IgD-negative memory B cell (primary cell): ENCODE measurements around the gene PCDHGA2. TPM values are rescaled to one million over a fixed set of nuclear protein-coding genes. Genes with fewer than 3 reads are reported as not detected.
A peak's percentile ranks its signal among the peaks of the same experiment; 100 is the strongest.
"Not testable (repeated sequence)": the region's sequence is repeated elsewhere in the genome, so short reads cannot be mapped to it uniquely, and the experiment has no call there.

Experiments
- H3K27ac Mint-ChIP-seq, 3 donors: one replicate each; pipeline ENCODE4 v1.8.0; 2020 to 2022; ENCODE audit warnings: mild to moderate bottlenecking in 3 of 3, mixed read lengths in 3 of 3, moderate library complexity in 1 of 3
- H3K27me3 Mint-ChIP-seq: one replicate; pipeline ENCODE4 v1.8.0; 2021; ENCODE audit warnings: mixed read lengths
- H3K36me3 Mint-ChIP-seq: one replicate; pipeline ENCODE4 v1.8.0; 2020; ENCODE audit warnings: mild to moderate bottlenecking, mixed read lengths
- H3K4me1 Mint-ChIP-seq, 3 donors: one replicate each; pipeline ENCODE4 v1.8.0; 2020 to 2022; ENCODE audit warnings: mixed read lengths in 3 of 3, mild to moderate bottlenecking in 1 of 3
- H3K4me3 Mint-ChIP-seq, 4 donors: one replicate each; pipeline ENCODE4 v1.8.0; 2020 to 2022; ENCODE audit warnings: mild to moderate bottlenecking in 4 of 4, mixed read lengths in 4 of 4, moderate library complexity in 3 of 4
- H3K9me3 Mint-ChIP-seq, 3 donors: one replicate each; pipeline ENCODE4 v1.8.0; 2020 to 2021; ENCODE audit warnings: mixed read lengths in 3 of 3, mild to moderate bottlenecking in 1 of 3
- polyA plus RNA-seq: library from polyadenylated mRNA; unstranded; fragments of 300-500 nt; fragmentation: Illumina TruSeq; gene quantifications from one replicate; pipeline ENCODE4 v1.2.3, GENCODE V29; 2021

PCDHGA2 gene
- polyA plus RNA-seq, 1 donor from 2014 or later = not detected

GRCh38 chr5:141383345-141383744 lies 44.8 kb downstream of the PCDHGA2 start:
- Mint-ChIP-seq H3K9me3 (peaks cover 4 to 16% (median 8%) of the 10 kb centered on the region in 3 donors), H3K36me3 (peaks cover 1% of the 10 kb centered on the region), H3K27ac (peak overlapping the region in 1 of 3 donors; percentile 31), H3K4me1 (peaks cover 0 to 2% (median 2%) of the 10 kb centered on the region in 3 donors), H3K4me3 (peak overlapping the region in 2 of 4 donors; percentile 81 to 92), H3K27me3 (peaks cover 26% of the 10 kb centered on the region)

DNA sequence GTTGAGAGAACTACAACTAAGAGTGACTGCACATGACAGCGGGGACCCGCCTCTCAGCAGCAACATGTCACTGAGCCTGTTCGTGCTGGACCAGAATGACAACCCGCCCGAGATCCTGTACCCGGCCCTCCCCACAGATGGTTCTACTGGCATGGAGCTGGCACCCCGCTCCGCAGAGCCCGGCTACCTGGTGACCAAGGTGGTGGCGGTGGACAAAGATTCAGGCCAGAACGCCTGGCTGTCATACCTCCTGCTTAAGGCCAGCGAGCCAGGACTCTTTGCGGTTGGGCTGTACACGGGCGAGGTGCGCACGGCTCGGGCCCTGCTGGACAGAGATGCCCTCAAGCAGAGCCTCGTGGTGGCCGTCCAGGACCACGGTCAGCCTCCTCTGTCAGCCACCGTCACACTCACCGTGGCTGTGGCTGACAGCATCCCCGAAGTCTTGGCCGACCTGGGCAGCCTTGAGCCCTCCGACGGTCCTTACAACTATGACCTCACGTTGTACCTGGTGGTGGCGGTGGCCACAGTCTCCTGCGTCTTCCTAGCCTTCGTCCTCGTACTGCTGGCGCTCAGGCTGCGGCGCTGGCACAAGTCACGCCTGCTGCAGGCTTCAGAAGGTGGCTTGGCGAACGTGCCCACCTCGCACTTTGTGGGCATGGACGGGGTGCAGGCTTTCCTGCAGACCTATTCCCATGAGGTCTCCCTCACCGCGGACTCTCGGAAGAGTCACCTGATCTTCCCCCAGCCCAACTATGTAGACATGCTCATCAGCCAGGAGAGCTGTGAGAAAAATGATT lies 46.1 kb downstream of the PCDHGA2 start:
- Mint-ChIP-seq H3K36me3 (peaks cover 1% of the 10 kb centered on the region), H3K4me3 (no peak overlapping the region), H3K4me1 (peaks cover 0 to 4% (median 2%) of the 10 kb centered on the region in 3 donors), H3K27me3 (peaks cover 28% of the 10 kb centered on the region), H3K27ac (no peak overlapping the region), H3K9me3 (peaks cover 4 to 23% (median 8%) of the 10 kb centered on the region in 3 donors)

GRCh38 chr5:141387557-141388311 lies 49.2 kb downstream of the PCDHGA2 start, which contains the start of gene PCDHGB4:
PCDHGB4 (plus strand) TSS chr5:141387698; CDS start chr5:141387885, 187 bp downstream.
- H3K4me1 Mint-ChIP-seq, H3K36me3 Mint-ChIP-seq: not testable (repeated sequence)
- Mint-ChIP-seq H3K27me3 (peaks cover 37% of the 10 kb centered on the region), H3K4me3 (peak within 1 kb of the TSS; percentile 43 to 83 (median 60)), H3K27ac (peak within 1 kb of the TSS in 2 of 3 donors; percentile 16 to 67), H3K9me3 (peaks cover 8 to 33% (median 9%) of the 10 kb centered on the region in 3 donors)

- peaks cover 10 to 36% (median 11%) of the 10 kb centered on the region in 3 donors for H3K9me3 Mint-ChIP-seq
Observed at GRCh38 chr5:141388661-141389060, 50.1 kb downstream of the PCDHGA2 start.

DNA sequence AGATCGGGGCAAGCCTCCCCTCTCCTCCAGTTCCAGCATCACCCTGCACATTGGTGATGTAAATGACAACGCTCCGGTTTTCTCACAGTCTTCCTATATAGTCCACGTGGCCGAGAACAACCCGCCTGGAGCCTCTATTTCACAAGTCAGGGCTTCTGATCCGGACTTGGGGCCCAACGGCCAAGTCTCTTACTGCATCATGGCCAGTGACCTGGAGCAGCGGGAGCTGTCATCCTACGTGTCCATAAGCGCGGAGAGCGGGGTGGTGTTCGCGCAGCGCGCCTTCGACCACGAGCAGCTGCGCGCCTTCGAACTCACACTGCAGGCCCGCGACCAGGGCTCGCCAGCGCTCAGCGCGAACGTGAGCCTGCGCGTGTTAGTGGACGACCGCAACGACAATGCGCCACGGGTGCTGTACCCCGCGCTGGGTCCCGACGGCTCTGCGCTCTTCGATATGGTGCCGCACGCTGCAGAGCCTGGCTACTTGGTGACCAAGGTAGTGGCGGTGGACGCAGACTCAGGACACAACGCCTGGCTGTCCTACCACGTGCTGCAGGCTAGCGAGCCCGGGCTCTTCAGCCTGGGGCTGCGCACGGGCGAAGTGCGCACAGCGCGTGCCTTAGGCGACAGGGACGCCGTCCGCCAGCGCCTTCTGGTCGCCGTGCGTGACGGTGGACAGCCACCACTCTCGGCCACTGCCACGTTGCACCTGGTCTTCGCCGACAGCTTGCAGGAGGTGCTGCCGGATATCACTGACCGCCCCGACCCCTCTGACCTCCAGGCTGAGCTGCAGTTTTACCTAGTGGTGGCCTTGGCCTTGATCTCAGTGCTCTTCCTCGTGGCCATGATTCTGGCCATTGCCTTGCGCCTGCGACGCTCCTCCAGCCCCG lies 50.8 kb downstream of the PCDHGA2 start:
- H3K4me3 Mint-ChIP-seq = peak overlapping the region in 1 of 4 donors; percentile 84
- peaks cover 10 to 41% (median 13%) of the 10 kb centered on the region in 3 donors for H3K9me3 Mint-ChIP-seq
- H3K36me3 Mint-ChIP-seq = peaks cover 3% of the 10 kb centered on the region
- H3K4me1 Mint-ChIP-seq = peaks cover 0 to 4% (median 2%) of the 10 kb centered on the region in 3 donors
- H3K27me3 Mint-ChIP-seq = peaks cover 32% of the 10 kb centered on the region
- peak overlapping the region in 2 of 3 donors; percentile 16 to 57 for H3K27ac Mint-ChIP-seq

More at GRCh38 chr5:141388661-141389060, 50.1 kb downstream of the PCDHGA2 start:
- Mint-ChIP-seq H3K27me3 (peaks cover 29% of the 10 kb centered on the region), H3K27ac (peak overlapping the region in 2 of 3 donors; percentile 16 to 48), H3K36me3 (peaks cover 3% of the 10 kb centered on the region), H3K4me3 (no peak overlapping the region), H3K4me1 (peaks cover 0 to 4% (median 2%) of the 10 kb centered on the region in 3 donors)

GRCh38 chr5:141392429-141393198 lies 54.1 kb downstream of the PCDHGA2 start, which contains the start of gene PCDHGA8:
PCDHGA8 (plus strand) TSS chr5:141392633; CDS start chr5:141392814, 181 bp downstream.
- H3K27me3 Mint-ChIP-seq = peaks cover 32% of the 10 kb centered on the region
- peaks cover 10 to 27% (median 22%) of the 10 kb centered on the region in 3 donors for H3K9me3 Mint-ChIP-seq
- H3K27ac Mint-ChIP-seq = peak within 1 kb of the TSS in 2 of 3 donors; percentile 53 to 76
- H3K4me1 Mint-ChIP-seq = peaks cover 0 to 4% (median 2%) of the 10 kb centered on the region in 3 donors
- peaks cover 3% of the 10 kb centered on the region for H3K36me3 Mint-ChIP-seq
- H3K4me3 Mint-ChIP-seq = no peak within 1 kb of the TSS

Other genes starting within 250 kb of the PCDHGA2 start
- gene PCDHB2, start 244.1 kb upstream of the PCDHGA2 start, polyA plus RNA-seq = not detected
- not detected for gene PCDHB3, start 238.3 kb upstream of the PCDHGA2 start, polyA plus RNA-seq
- not detected for gene PCDHB4, start 216.9 kb upstream of the PCDHGA2 start, polyA plus RNA-seq
- not detected for gene PCDHB5, start 203.6 kb upstream of the PCDHGA2 start, polyA plus RNA-seq
- not detected for gene PCDHB6, start 188.7 kb upstream of the PCDHGA2 start, polyA plus RNA-seq
- not detected for gene PCDHB7, start 166.1 kb upstream of the PCDHGA2 start, polyA plus RNA-seq
- not detected for gene PCDHB8, start 161.0 kb upstream of the PCDHGA2 start, polyA plus RNA-seq
- not detected for gene PCDHB16, start 156.4 kb upstream of the PCDHGA2 start, polyA plus RNA-seq
- gene PCDHB9, start 151.6 kb upstream of the PCDHGA2 start, polyA plus RNA-seq = 0.31 TPM
- not detected for gene PCDHB10, start 146.4 kb upstream of the PCDHGA2 start, polyA plus RNA-seq
- gene PCDHB11, start 139.1 kb upstream of the PCDHGA2 start, polyA plus RNA-seq = not detected
- not detected for gene PCDHB12, start 130.0 kb upstream of the PCDHGA2 start, polyA plus RNA-seq
- 0.05 TPM for gene PCDHB13, start 124.8 kb upstream of the PCDHGA2 start, polyA plus RNA-seq
- not detected for gene PCDHB14, start 115.4 kb upstream of the PCDHGA2 start, polyA plus RNA-seq
- gene PCDHB15, start 93.4 kb upstream of the PCDHGA2 start, polyA plus RNA-seq = not detected
- gene SLC25A2, start 34.7 kb upstream of the PCDHGA2 start, polyA plus RNA-seq = not detected
- 216 TPM for gene TAF7, start 18.0 kb upstream of the PCDHGA2 start, polyA plus RNA-seq
- gene PCDHGA1, start 8.2 kb upstream of the PCDHGA2 start, polyA plus RNA-seq = not detected
- gene PCDHGA3, start 5.1 kb downstream of the PCDHGA2 start, polyA plus RNA-seq = 0.23 TPM
- 0.41 TPM for gene PCDHGB1, start 11.3 kb downstream of the PCDHGA2 start, polyA plus RNA-seq
- not detected for gene PCDHGA4, start 16.3 kb downstream of the PCDHGA2 start, polyA plus RNA-seq
- 0.21 TPM for gene PCDHGB2, start 21.2 kb downstream of the PCDHGA2 start, polyA plus RNA-seq
- not detected for gene PCDHGA5, start 25.4 kb downstream of the PCDHGA2 start, polyA plus RNA-seq
- gene PCDHGB3, start 31.5 kb downstream of the PCDHGA2 start, polyA plus RNA-seq = not detected
- 0.08 TPM for gene PCDHGA6, start 35.1 kb downstream of the PCDHGA2 start, polyA plus RNA-seq
- gene PCDHGA7, start 44.0 kb downstream of the PCDHGA2 start, polyA plus RNA-seq = not detected
- 0.08 TPM for gene PCDHGB4, start 48.9 kb downstream of the PCDHGA2 start, polyA plus RNA-seq
- gene PCDHGA8, start 53.9 kb downstream of the PCDHGA2 start, polyA plus RNA-seq = not detected
- gene PCDHGB5, start 59.2 kb downstream of the PCDHGA2 start, polyA plus RNA-seq = 1.9 TPM
- gene PCDHGA9, start 64.0 kb downstream of the PCDHGA2 start, polyA plus RNA-seq = 0.29 TPM
- gene PCDHGB6, start 69.3 kb downstream of the PCDHGA2 start, polyA plus RNA-seq = 0.39 TPM
- 0.15 TPM for gene PCDHGA10, start 74.2 kb downstream of the PCDHGA2 start, polyA plus RNA-seq
- 0.21 TPM for gene PCDHGB7, start 78.9 kb downstream of the PCDHGA2 start, polyA plus RNA-seq
- 0.15 TPM for gene PCDHGA11, start 82.3 kb downstream of the PCDHGA2 start, polyA plus RNA-seq
- 0.59 TPM for gene PCDHGA12, start 91.7 kb downstream of the PCDHGA2 start, polyA plus RNA-seq
- 3.9 TPM for gene PCDHGC3, start 137.2 kb downstream of the PCDHGA2 start, polyA plus RNA-seq
- gene PCDHGC4, start 146.3 kb downstream of the PCDHGA2 start, polyA plus RNA-seq = not detected
- gene PCDHGC5, start 150.3 kb downstream of the PCDHGA2 start, polyA plus RNA-seq = not detected